ENCODE data around the gene MTFR1L. TPM values are rescaled to one million over a fixed set of nuclear protein-coding genes. Genes with fewer than 3 reads are reported as not detected.

MTFR1L gene
- total and polyA plus RNA-seq, 2 donors (not counting 1 experiment from before 2014, with no cell fraction given), result 38.3 to 56.0 TPM

DNA sequence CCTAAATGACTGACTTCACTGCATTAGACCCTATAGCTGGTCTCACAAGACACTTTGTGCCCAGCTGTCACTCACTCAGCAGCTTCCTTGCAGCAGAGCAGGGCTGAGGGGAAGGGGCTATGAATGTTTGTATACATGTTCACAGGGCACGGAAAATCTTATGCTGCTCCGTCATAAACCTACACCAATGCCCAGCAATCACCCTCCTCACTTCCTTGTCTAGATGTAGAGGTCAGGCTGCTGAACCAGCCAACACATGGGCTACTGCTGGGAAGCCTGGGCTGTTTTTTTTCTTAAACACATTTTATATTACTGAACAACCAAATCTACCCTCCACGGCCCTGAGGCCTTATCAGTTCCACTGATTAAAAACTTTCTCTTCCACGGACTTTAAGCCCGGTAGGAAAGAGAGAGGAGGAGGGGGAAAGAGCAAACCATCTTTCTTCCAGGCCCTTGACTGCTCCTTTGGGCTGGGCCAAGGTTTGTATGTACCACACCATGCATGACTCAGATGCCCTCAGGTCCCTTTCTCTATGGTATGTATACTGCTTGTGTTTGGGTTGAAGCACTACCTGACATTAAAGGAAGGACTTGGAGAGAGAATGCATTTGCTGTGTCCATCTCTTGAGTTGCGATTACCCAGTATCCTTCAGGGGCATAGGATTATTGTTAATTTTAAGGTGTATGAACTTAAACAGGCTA is 12.7 kb downstream of the MTFR1L start:
- no peaks in the 10 kb centered on the region for H3K27me3 ChIP-seq (ENCODE audit: control insufficient read depth, insufficient read depth, low read length)
- H3K79me2 ChIP-seq (ENCODE audit: control insufficient read depth, insufficient read depth, low read length), result no peaks in the 10 kb centered on the region
- H3K9ac ChIP-seq (ENCODE audit: insufficient read depth, low read length), result no peak overlapping the region
- no peak for TF ChIP-seq EZH2 (IDR thresholded peaks at IDR 0.05; ENCODE audit: low read length, missing control alignments)
- TF ChIP-seq, protein P1, sequence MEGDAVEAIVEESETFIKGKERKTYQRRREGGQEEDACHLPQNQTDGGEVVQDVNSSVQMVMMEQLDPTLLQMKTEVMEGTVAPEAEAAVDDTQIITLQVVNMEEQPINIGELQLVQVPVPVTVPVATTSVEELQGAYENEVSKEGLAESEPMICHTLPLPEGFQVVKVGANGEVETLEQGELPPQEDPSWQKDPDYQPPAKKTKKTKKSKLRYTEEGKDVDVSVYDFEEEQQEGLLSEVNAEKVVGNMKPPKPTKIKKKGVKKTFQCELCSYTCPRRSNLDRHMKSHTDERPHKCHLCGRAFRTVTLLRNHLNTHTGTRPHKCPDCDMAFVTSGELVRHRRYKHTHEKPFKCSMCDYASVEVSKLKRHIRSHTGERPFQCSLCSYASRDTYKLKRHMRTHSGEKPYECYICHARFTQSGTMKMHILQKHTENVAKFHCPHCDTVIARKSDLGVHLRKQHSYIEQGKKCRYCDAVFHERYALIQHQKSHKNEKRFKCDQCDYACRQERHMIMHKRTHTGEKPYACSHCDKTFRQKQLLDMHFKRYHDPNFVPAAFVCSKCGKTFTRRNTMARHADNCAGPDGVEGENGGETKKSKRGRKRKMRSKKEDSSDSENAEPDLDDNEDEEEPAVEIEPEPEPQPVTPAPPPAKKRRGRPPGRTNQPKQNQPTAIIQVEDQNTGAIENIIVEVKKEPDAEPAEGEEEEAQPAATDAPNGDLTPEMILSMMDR (conservative IDR thresholded peaks at IDR 0.05 in 1 of 2, IDR thresholded peaks at IDR 0.05 in 1 of 2; ENCODE audit: low read depth in 1 of 2, low read length in 2 of 2), result no peak
- peaks cover 19% of the 10 kb centered on the region for H3K36me3 ChIP-seq (ENCODE audit: control insufficient read depth, insufficient read depth, low read length)
- no peaks in the 10 kb centered on the region for H3K9me3 ChIP-seq (ENCODE audit: control insufficient read depth, insufficient read depth, low read depth, low read length)
- H3K4me1 ChIP-seq (ENCODE audit: control insufficient read depth, extremely low read depth, insufficient read depth, low read length), result no peaks in the 10 kb centered on the region
- no peak overlapping the region for H3K27ac ChIP-seq (ENCODE audit: insufficient read depth, low read length)
- no peak overlapping the region for H2AFZ ChIP-seq (ENCODE audit: low read length)
- no peaks in the 10 kb centered on the region for H4K20me1 ChIP-seq (ENCODE audit: control insufficient read depth, extremely low read depth, insufficient read depth, low read length)
- H3K4me2 ChIP-seq (ENCODE audit: extremely low read depth, insufficient read depth, low read length), result no peak overlapping the region
- no peak for DNase-seq (ENCODE audit: low read depth in 2 of 2)
- no peak overlapping the region for H3K4me3 ChIP-seq (replicated peaks in 1 of 4; ENCODE audit: control extremely low read depth in 1 of 4, insufficient read depth in 1 of 4, low read depth in 3 of 4, low read length in 4 of 4)

- no peak overlapping the region for H3K4me3 ChIP-seq (replicated peaks in 1 of 4; ENCODE audit: control extremely low read depth in 1 of 4, insufficient read depth in 1 of 4, low read depth in 3 of 4, low read length in 4 of 4)
- no peak for DNase-seq (ENCODE audit: low read depth in 2 of 2)
- no peaks in the 10 kb centered on the region for H3K27me3 ChIP-seq (ENCODE audit: control insufficient read depth, insufficient read depth, low read length)
- no peak overlapping the region for H3K4me2 ChIP-seq (ENCODE audit: extremely low read depth, insufficient read depth, low read length)
- peaks cover 19% of the 10 kb centered on the region for H3K36me3 ChIP-seq (ENCODE audit: control insufficient read depth, insufficient read depth, low read length)
- H3K4me1 ChIP-seq (ENCODE audit: control insufficient read depth, extremely low read depth, insufficient read depth, low read length), result no peaks in the 10 kb centered on the region
- no peaks in the 10 kb centered on the region for H3K9me3 ChIP-seq (ENCODE audit: control insufficient read depth, insufficient read depth, low read depth, low read length)
- no peak overlapping the region for H3K27ac ChIP-seq (ENCODE audit: insufficient read depth, low read length)
- TF ChIP-seq, protein P1 (conservative IDR thresholded peaks at IDR 0.05 in 1 of 2, IDR thresholded peaks at IDR 0.05 in 1 of 2; ENCODE audit: low read depth in 1 of 2, low read length in 2 of 2), result no peak
- TF ChIP-seq EZH2 (IDR thresholded peaks at IDR 0.05; ENCODE audit: low read length, missing control alignments), result no peak
- H2AFZ ChIP-seq (ENCODE audit: low read length), result no peak overlapping the region
- no peaks in the 10 kb centered on the region for H4K20me1 ChIP-seq (ENCODE audit: control insufficient read depth, extremely low read depth, insufficient read depth, low read length)
- H3K79me2 ChIP-seq (ENCODE audit: control insufficient read depth, insufficient read depth, low read length), result no peaks in the 10 kb centered on the region
- no peak overlapping the region for H3K9ac ChIP-seq (ENCODE audit: insufficient read depth, low read length)
Measured at GRCh38 chr1:25833158-25833557, 13.4 kb downstream of the MTFR1L start.

GRCh38 chr1:25834894-25835293 is 15.1 kb downstream of the MTFR1L start:
- no peak for DNase-seq (ENCODE audit: low read depth in 2 of 2)
- no peaks in the 10 kb centered on the region for H3K79me2 ChIP-seq (ENCODE audit: control insufficient read depth, insufficient read depth, low read length)

More at GRCh38 chr1:25834894-25835293, 15.1 kb downstream of the MTFR1L start:
- no peak overlapping the region for H3K27ac ChIP-seq (ENCODE audit: insufficient read depth, low read length)
- H3K4me1 ChIP-seq (ENCODE audit: control insufficient read depth, extremely low read depth, insufficient read depth, low read length), result no peaks in the 10 kb centered on the region
- peaks cover 13% of the 10 kb centered on the region for H3K36me3 ChIP-seq (ENCODE audit: control insufficient read depth, insufficient read depth, low read length)
- no peak for TF ChIP-seq EZH2 (IDR thresholded peaks at IDR 0.05; ENCODE audit: low read length, missing control alignments)
- TF ChIP-seq, protein P1 (conservative IDR thresholded peaks at IDR 0.05 in 1 of 2, IDR thresholded peaks at IDR 0.05 in 1 of 2; ENCODE audit: low read depth in 1 of 2, low read length in 2 of 2), result no peak
- H3K4me2 ChIP-seq (ENCODE audit: extremely low read depth, insufficient read depth, low read length), result no peak overlapping the region
- H3K4me3 ChIP-seq (replicated peaks in 1 of 4; ENCODE audit: control extremely low read depth in 1 of 4, insufficient read depth in 1 of 4, low read depth in 3 of 4, low read length in 4 of 4), result no peak overlapping the region
- no peak overlapping the region for H2AFZ ChIP-seq (ENCODE audit: low read length)
- H3K9ac ChIP-seq (ENCODE audit: insufficient read depth, low read length), result no peak overlapping the region
- H3K9me3 ChIP-seq (ENCODE audit: control insufficient read depth, insufficient read depth, low read depth, low read length), result no peaks in the 10 kb centered on the region
- no peaks in the 10 kb centered on the region for H4K20me1 ChIP-seq (ENCODE audit: control insufficient read depth, extremely low read depth, insufficient read depth, low read length)
- H3K27me3 ChIP-seq (ENCODE audit: control insufficient read depth, insufficient read depth, low read length), result no peaks in the 10 kb centered on the region
